ENCODE data around the gene MRPS18A. TPM values are rescaled to one million over a fixed set of nuclear protein-coding genes. Genes with fewer than 3 reads are reported as not detected.

Gene MRPS18A
- total RNA-seq, 1 experiment from 2014 or later: 105 TPM

DNA sequence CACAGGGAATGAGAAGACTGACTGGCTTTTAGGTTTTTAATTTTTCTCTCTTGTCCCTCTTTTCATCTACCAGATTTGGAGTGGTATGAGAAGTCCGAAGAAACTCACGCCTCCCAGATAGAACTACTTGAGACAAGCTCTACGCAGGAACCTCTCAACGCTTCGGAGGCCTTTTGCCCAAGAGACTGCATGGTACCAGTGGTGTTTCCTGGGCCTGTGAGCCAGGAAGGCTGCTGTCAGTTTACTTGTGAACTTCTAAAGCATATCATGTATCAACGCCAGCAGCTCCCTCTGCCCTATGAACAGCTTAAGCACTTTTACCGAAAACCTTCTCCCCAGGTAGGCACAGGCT lies 51.3 kb downstream of the MRPS18A start:
- Histone ChIP-seq H3F3A (ENCODE audit: low read length, unreplicated experiment) (no peaks in the 10 kb centered on the region), H3K9ac (ENCODE audit: low read length) (peak overlapping the region; percentile 88), H3K4me3 (ENCODE audit: low read length) (peak overlapping the region; percentile 82), H3K27me3 (ENCODE audit: low read length) (no peaks in the 10 kb centered on the region), H2AFZ (ENCODE audit: low read length) (peak overlapping the region; percentile 93), H3K9me2 (replicated peaks; ENCODE audit: low read length) (no peaks in the 10 kb centered on the region), H3K27ac (ENCODE audit: low read length) (peak overlapping the region; percentile 34; the same call in 1 of the 2 replicates), H3K4me1 (ENCODE audit: insufficient read depth, low read length) (peaks cover 23% of the 10 kb centered on the region), H4K20me1 (ENCODE audit: low read length) (peaks cover 4% of the 10 kb centered on the region; the same call in 1 of the 2 replicates), H3K9me3 (ENCODE audit: low read length) (no peaks in the 10 kb centered on the region), H3K36me3 (ENCODE audit: low read depth, low read length) (peaks cover 25% of the 10 kb centered on the region), H3K79me2 (ENCODE audit: low read length) (peaks cover 60% of the 10 kb centered on the region), H3K4me2 (ENCODE audit: low read length) (peak overlapping the region; percentile 95)
- DNase-seq: peak; percentile 22
- TF ChIP-seq EZH2 (IDR thresholded peaks at IDR 0.05; ENCODE audit: low read length, unreplicated experiment) (no peak), EZH2phosphoT487 (IDR thresholded peaks at IDR 0.05; ENCODE audit: borderline replicate concordance, low read length) (no peak)
- TF ChIP-seq, protein P1, sequence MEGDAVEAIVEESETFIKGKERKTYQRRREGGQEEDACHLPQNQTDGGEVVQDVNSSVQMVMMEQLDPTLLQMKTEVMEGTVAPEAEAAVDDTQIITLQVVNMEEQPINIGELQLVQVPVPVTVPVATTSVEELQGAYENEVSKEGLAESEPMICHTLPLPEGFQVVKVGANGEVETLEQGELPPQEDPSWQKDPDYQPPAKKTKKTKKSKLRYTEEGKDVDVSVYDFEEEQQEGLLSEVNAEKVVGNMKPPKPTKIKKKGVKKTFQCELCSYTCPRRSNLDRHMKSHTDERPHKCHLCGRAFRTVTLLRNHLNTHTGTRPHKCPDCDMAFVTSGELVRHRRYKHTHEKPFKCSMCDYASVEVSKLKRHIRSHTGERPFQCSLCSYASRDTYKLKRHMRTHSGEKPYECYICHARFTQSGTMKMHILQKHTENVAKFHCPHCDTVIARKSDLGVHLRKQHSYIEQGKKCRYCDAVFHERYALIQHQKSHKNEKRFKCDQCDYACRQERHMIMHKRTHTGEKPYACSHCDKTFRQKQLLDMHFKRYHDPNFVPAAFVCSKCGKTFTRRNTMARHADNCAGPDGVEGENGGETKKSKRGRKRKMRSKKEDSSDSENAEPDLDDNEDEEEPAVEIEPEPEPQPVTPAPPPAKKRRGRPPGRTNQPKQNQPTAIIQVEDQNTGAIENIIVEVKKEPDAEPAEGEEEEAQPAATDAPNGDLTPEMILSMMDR (conservative IDR thresholded peaks at IDR 0.05; ENCODE audit: low read depth, low read length): no peak
- ATAC-seq: peak; percentile 48
- intact Hi-C loops (cut with micrococcal nuclease): no loop called here
- ChIA-PET CTCF (no interaction called here), POLR2A (ENCODE audit: unreplicated experiment) (interaction anchor here (0.6 to 0.7 kb wide), 2 partner anchors 67 to 587 kb away, joined by 4 to 5 read pairs; partner anchors contain the start of gene SLC29A1)
- no TSS peak for BruUV-seq (replicated peaks)

DNA sequence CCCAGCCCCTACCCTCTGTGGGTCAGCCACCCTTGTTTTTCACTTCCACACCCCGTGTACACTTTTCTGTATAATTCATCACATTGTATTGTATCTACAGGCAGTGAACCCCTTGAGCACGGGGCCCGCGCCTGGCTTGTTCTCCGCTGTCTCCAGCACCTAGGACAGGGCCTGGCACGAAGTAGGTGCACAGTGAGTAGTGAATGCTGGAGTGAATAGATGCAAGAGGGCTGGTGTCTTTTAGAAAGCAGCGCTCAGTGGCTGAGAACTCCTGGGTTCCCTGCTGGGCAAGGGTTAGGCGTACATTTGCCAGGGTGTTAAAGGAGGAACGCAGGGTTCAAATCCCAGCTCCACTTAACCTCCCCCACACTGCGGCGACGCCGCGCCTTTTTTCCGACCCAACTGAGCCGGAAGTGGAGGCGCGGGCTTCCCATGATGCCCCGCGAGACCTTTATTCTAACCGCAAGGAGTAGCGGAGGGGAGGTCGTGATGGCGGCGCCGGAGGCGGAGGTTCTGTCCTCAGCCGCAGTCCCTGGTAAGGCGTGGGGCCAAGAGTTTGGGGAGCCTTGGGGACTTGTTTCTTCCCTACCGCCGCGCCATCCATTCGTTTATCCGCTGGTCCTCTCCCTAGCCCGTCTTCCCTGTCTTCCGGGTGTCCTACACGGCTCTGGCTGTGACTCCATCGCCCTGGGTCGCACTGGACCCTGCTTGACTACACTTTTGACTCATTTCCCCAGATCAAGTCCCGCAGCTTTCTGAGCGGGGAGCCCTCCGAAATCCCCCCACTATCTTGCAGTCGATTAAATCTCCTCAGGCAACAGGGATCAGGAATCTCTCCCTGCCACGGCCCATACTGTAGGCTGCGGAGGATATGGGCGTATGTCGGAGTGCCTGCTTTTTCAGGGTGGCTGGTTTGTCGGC lies 51.9 kb downstream of the MRPS18A start, which contains the start of gene MAD2L1BP:
TSS of gene MAD2L1BP (plus strand) at position 454 of the 921 bp plus-strand sequence. CDS start at position 490, 36 bp downstream.
- Histone ChIP-seq H3K4me3 (ENCODE audit: low read length) (peak within 1 kb of the TSS; percentile 82), H2AFZ (ENCODE audit: low read length) (peak within 1 kb of the TSS; percentile 93), H3K4me1 (ENCODE audit: insufficient read depth, low read length) (peaks cover 28% of the 10 kb centered on the region), H3K27ac (ENCODE audit: low read length) (peak within 1 kb of the TSS; percentile 34), H3K9me2 (replicated peaks; ENCODE audit: low read length) (no peaks in the 10 kb centered on the region), H3F3A (ENCODE audit: low read length, unreplicated experiment) (no peaks in the 10 kb centered on the region), H4K20me1 (ENCODE audit: low read length) (peaks cover 4% of the 10 kb centered on the region; the same call in 1 of the 2 replicates), H3K9me3 (ENCODE audit: low read length) (no peaks in the 10 kb centered on the region), H3K4me2 (ENCODE audit: low read length) (peak within 1 kb of the TSS; percentile 95), H3K36me3 (ENCODE audit: low read depth, low read length) (peaks cover 21% of the 10 kb centered on the region), H3K27me3 (ENCODE audit: low read length) (no peaks in the 10 kb centered on the region), H3K79me2 (ENCODE audit: low read length) (peaks cover 53% of the 10 kb centered on the region), H3K9ac (ENCODE audit: low read length) (peak within 1 kb of the TSS; percentile 88)
- BruUV-seq (replicated peaks): TSS peak; percentile 70
- ATAC-seq (peak; percentile 79), DNase-seq (peak; percentile 74)
- TF ChIP-seq EZH2phosphoT487 (IDR thresholded peaks at IDR 0.05; ENCODE audit: borderline replicate concordance, low read length): no peak
- TF ChIP-seq EZH2 (IDR thresholded peaks at IDR 0.05; ENCODE audit: low read length, unreplicated experiment): no peak
- TF ChIP-seq, protein P1 (conservative IDR thresholded peaks at IDR 0.05; ENCODE audit: low read depth, low read length): no peak
- POLR2A ChIA-PET (ENCODE audit: unreplicated experiment): interaction anchor here (0.6 to 0.7 kb wide), 3 partner anchors 67 to 588 kb away, joined by 4 to 5 read pairs (median 5); partner anchors contain the start of gene SLC29A1
- CTCF ChIA-PET: no interaction called here
- intact Hi-C loops (cut with micrococcal nuclease): no loop called here

Data from PC-3 (cell line).